CD4-positive, alpha-beta T cell (primary cell): ENCODE results near the gene RTN4RL2. TPM values are rescaled to one million over a fixed set of nuclear protein-coding genes. Genes with fewer than 3 reads are reported as not detected.

ENCODE experiments used
- ATAC-seq: fragments of 200-7000 bp; cut with Tn5 transposase; one replicate; pipeline ENCODE4 v1.10.0; 2022; ENCODE audit warnings: mild to moderate bottlenecking; ENCODE audit not compliant: poor library complexity
- CTCF ChIA-PET: fragments of 350-600 bp; sonication (Branson Sonifier 250); formaldehyde crosslinking; loops from one replicate; lab custom pipeline; 2021; ENCODE audit warnings: antibody characterized with exemption, inconsistent platforms; lab: Charles Lee
- POLR2A ChIA-PET: fragments of 350-600 bp; sonication (Branson Sonifier 250); formaldehyde crosslinking; loops from one replicate; lab custom pipeline; 2021; ENCODE audit warnings: antibody characterized with exemption, inconsistent platforms; lab: Charles Lee
- DNase-seq, 14 experiments: peaks; one replicate each; pipeline ENCODE4 v3.0.0-alpha.2; 2013 to 2020; ENCODE audit warnings: mixed read lengths in 2 of 14
- H3K27ac ChIP-seq, 2 donors: one replicate each; pipeline versions ENCODE4 v1.5.1 to v1.7.0; 2013; ENCODE audit warnings: low read length in 2 of 2, low read depth in 1 of 2, mild to moderate bottlenecking in 1 of 2
- H3K27me3 ChIP-seq, 2 experiments: 1 replicate in 1 of 2; 2 replicates in 1 of 2; pipeline versions ENCODE4 v1.6.1 to v1.7.0; 2013; ENCODE audit warnings: low read length in 2 of 2, control low read depth in 1 of 2, mild to moderate bottlenecking in 1 of 2, moderate library complexity in 1 of 2; ENCODE audit not compliant: insufficient read depth in 2 of 2, control insufficient read depth in 1 of 2
- H3K36me3 ChIP-seq: one replicate; pipeline ENCODE4 v1.6.1; 2013; ENCODE audit warnings: low read length, control low read depth; ENCODE audit not compliant: insufficient read depth
- H3K4me1 ChIP-seq: one replicate; pipeline ENCODE4 v1.6.1; 2013; ENCODE audit warnings: low read length, control low read depth; ENCODE audit not compliant: insufficient read depth
- H3K4me3 ChIP-seq: one replicate; pipeline ENCODE4 v1.5.1; 2013; ENCODE audit warnings: mild to moderate bottlenecking, low read length, moderate library complexity
- H3K9me3 ChIP-seq, 2 experiments: 1 replicate in 1 of 2; 2 replicates in 1 of 2; pipeline versions ENCODE4 v1.6.1 to v1.7.0; 2013; ENCODE audit warnings: low read length in 2 of 2, mild to moderate bottlenecking in 2 of 2, control low read depth in 1 of 2, moderate library complexity in 1 of 2; ENCODE audit not compliant: control insufficient read depth in 1 of 2, insufficient read depth in 1 of 2
- H3K27ac Mint-ChIP-seq: one replicate; pipeline ENCODE4 v1.8.0; 2020; ENCODE audit warnings: mixed read lengths
- H3K27me3 Mint-ChIP-seq: one replicate; pipeline ENCODE4 v1.8.0; 2021; ENCODE audit warnings: mixed read lengths
- H3K36me3 Mint-ChIP-seq: one replicate; pipeline ENCODE4 v1.8.0; 2021; ENCODE audit warnings: low read depth, mixed read lengths
- H3K4me1 Mint-ChIP-seq: one replicate; pipeline ENCODE4 v1.8.0; 2021; ENCODE audit warnings: low read depth, mixed read lengths
- H3K4me3 Mint-ChIP-seq: one replicate; pipeline ENCODE4 v1.8.0; 2020; ENCODE audit warnings: mild to moderate bottlenecking, mixed read lengths
- H3K9me3 Mint-ChIP-seq: one replicate; pipeline ENCODE4 v1.8.0; 2020; ENCODE audit warnings: mixed read lengths
- intact Hi-C, 2 experiments: fragments of 100-400 bp; cut with DNase I in 1 of 2; cut with micrococcal nuclease in 1 of 2; formaldehyde crosslinking; loops; one replicate each; pipeline versions ENCODE4 v1.15.1 to v1.9.0; 2023 to 2025; cut with DNase I, micrococcal nuclease
- total RNA-seq, 174 experiments: library from RNA in 2 of 174; stranded (reverse) in 2 of 174; gene quantifications; one replicate each; pipeline ENCODE4 v1.2.3 and lab custom pipeline; 2021 to 2026
- TF ChIP-seq, protein P1 (sequence below): fragments of 200-600 bp; IDR thresholded peaks from one replicate; pipeline ENCODE4 v1.8.0; 2022; ENCODE audit warnings: antibody characterized with exemption, mild to moderate bottlenecking

Gene RTN4RL2
- total RNA-seq, 2 experiments from 2014 or later = 0.17 to 0.19 TPM

DNA sequence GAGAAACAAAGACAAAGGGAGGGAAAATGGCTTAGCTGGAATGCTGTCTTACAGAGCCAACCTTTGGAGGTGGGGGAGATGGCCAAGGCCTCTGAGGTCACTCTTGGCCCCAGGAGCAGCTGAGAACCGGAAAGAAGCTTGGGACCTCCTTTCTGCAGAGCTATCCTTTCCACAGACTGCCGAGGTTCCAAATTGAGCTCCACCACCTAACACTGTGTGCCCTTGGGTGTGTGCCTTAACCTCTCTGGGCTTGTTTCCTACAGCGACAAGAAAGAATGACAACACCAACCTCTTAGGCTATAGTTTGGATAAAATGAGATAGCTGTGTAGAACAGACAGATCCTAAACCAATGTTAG lies 23.2 kb downstream of the RTN4RL2 start:
- Mint-ChIP-seq H3K36me3 (peaks cover 29% of the 10 kb centered on the region), H3K4me1 (peaks cover 12% of the 10 kb centered on the region), H3K27ac (no peak overlapping the region), H3K27me3 (peaks cover 20% of the 10 kb centered on the region), H3K9me3 (no peaks in the 10 kb centered on the region), H3K4me3 (peak overlapping the region; percentile 11)
- H3K36me3 ChIP-seq = peaks cover 24% of the 10 kb centered on the region
- H3K4me3 ChIP-seq = no peak overlapping the region
- TF ChIP-seq, protein P1, sequence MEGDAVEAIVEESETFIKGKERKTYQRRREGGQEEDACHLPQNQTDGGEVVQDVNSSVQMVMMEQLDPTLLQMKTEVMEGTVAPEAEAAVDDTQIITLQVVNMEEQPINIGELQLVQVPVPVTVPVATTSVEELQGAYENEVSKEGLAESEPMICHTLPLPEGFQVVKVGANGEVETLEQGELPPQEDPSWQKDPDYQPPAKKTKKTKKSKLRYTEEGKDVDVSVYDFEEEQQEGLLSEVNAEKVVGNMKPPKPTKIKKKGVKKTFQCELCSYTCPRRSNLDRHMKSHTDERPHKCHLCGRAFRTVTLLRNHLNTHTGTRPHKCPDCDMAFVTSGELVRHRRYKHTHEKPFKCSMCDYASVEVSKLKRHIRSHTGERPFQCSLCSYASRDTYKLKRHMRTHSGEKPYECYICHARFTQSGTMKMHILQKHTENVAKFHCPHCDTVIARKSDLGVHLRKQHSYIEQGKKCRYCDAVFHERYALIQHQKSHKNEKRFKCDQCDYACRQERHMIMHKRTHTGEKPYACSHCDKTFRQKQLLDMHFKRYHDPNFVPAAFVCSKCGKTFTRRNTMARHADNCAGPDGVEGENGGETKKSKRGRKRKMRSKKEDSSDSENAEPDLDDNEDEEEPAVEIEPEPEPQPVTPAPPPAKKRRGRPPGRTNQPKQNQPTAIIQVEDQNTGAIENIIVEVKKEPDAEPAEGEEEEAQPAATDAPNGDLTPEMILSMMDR = no peak
- POLR2A ChIA-PET = interaction anchor here (0.6 to 0.8 kb wide), 2 partner anchors 26 to 31 kb away, joined by 3 read pairs; no protein-coding TSS in a partner anchor
- no peak overlapping the region for H3K27ac ChIP-seq
- DNase-seq = no peak
- H3K9me3 ChIP-seq = no peaks in the 10 kb centered on the region
- H3K27me3 ChIP-seq = peaks cover 16 to 20% of the 10 kb centered on the region in 2 experiments
- CTCF ChIA-PET = interaction anchor here (2.1 to 3.4 kb wide), 2 partner anchors 10 to 26 kb away, joined by 10 to 24 read pairs; no protein-coding TSS in a partner anchor
- no peak for ATAC-seq
- peaks cover 13% of the 10 kb centered on the region for H3K4me1 ChIP-seq
- intact Hi-C loops = loop anchor here in 1 of 2 experiments (1.0 kb wide), 1 partner anchor 26 kb away; no protein-coding TSS in a partner anchor

DNA sequence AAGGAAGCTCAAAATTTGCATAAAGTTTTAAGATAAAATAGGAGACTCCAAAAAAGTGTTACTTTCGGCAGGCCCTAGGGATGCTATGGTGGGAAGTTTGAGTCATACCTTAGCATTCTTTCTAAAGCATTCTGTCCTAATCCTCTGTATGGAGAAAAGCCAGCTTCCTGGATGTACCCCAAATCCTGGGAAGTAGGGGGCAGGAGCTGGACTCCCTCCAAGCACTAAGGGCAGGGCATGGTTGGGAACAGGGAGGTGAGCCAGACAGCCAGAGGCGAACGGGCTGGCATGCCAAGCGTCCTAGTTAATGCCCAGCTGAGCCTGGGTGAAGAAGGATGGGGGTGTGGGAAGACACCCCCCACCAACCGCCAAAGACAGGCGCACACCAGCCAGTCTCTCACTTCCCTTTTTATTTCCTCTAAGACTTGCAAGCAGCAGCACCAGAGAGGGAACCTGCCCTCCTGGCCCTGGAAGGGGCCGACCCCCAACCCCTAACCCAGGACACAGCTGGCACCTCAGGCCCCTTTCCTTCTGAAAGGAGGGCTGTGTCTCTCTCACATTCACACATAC lies 23.9 kb downstream of the RTN4RL2 start:
- Histone ChIP-seq H3K27me3 (peaks cover 16 to 20% of the 10 kb centered on the region in 2 experiments), H3K4me1 (peaks cover 13% of the 10 kb centered on the region), H3K9me3 (no peaks in the 10 kb centered on the region), H3K27ac (no peak overlapping the region), H3K4me3 (no peak overlapping the region), H3K36me3 (peaks cover 30% of the 10 kb centered on the region)
- ATAC-seq (no peak), DNase-seq (peak in 1 of 14 experiments; percentile 30)
- POLR2A ChIA-PET = interaction anchor here (0.6 to 0.8 kb wide), 2 partner anchors 27 to 30 kb away, joined by 3 read pairs; no protein-coding TSS in a partner anchor
- Mint-ChIP-seq H3K27me3 (peaks cover 20% of the 10 kb centered on the region), H3K27ac (no peak overlapping the region), H3K4me3 (no peak overlapping the region), H3K4me1 (peaks cover 12% of the 10 kb centered on the region), H3K36me3 (peaks cover 36% of the 10 kb centered on the region), H3K9me3 (no peaks in the 10 kb centered on the region)
- TF ChIP-seq, protein P1 = no peak
- CTCF ChIA-PET = interaction anchor here (2.1 to 3.4 kb wide), 2 partner anchors 10 to 27 kb away, joined by 10 to 24 read pairs; no protein-coding TSS in a partner anchor
- intact Hi-C loops = no loop called here

DNA sequence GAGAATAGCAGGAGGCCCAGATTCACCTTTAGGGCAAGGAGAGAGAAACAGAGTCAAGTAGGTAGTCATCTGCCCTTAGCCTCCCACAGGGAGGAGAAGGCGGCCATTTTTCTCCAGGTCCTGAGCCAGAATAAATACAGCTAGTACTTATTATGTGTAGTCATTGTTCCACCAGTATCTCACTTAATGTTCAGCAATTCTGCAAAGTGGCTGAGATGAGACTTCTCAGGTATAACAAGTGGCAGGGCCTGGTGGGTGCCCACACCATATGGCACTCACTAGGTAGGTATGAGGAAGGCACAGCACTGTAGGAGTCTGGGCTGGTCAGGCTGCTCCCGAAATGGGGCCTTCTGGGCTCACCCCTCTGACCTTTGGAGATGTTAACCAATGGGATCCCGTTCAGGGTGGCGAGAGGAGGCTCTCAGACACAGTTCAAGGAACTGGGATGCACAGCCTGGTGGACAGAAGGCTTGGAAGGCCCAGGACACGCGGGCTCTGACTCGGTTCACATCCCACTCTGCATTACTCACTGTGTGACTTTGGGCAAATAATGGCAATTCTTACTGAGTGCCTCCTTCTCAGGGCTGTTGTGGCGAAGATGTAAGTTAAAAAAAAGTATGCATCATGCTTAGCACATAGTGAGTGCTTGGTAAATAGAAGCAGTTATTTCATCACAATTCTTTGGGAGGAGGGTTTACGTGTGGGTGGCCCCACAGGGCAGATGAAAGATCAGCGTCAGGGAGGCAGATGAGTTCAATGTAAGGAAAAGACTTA lies 25.1 kb downstream of the RTN4RL2 start:
- H3K9me3 ChIP-seq = no peaks in the 10 kb centered on the region
- peaks cover 12% of the 10 kb centered on the region for H3K4me1 Mint-ChIP-seq
- H3K4me1 ChIP-seq = peaks cover 13% of the 10 kb centered on the region
- ChIA-PET CTCF (interaction anchor here (2.1 to 3.4 kb wide), 2 partner anchors 9 to 28 kb away, joined by 10 to 24 read pairs; no protein-coding TSS in a partner anchor), POLR2A (no interaction called here)
- H3K36me3 Mint-ChIP-seq = peaks cover 42% of the 10 kb centered on the region
- intact Hi-C loops = no loop called here
- no peak overlapping the region for H3K27ac Mint-ChIP-seq
- TF ChIP-seq, protein P1 = no peak
- peaks cover 20% of the 10 kb centered on the region for H3K27me3 Mint-ChIP-seq
- H3K36me3 ChIP-seq = peaks cover 31% of the 10 kb centered on the region
- ATAC-seq (no peak), DNase-seq (no peak)
- peaks cover 16 to 20% of the 10 kb centered on the region in 2 experiments for H3K27me3 ChIP-seq
- H3K4me3 ChIP-seq = no peak overlapping the region
- no peak overlapping the region for H3K4me3 Mint-ChIP-seq
- H3K9me3 Mint-ChIP-seq = no peaks in the 10 kb centered on the region
- no peak overlapping the region for H3K27ac ChIP-seq
